A549 (cell line): ENCODE measurements around the gene GABBR1. TPM values are rescaled to one million over a fixed set of nuclear protein-coding genes. Genes with fewer than 3 reads are reported as not detected.

ENCODE experiments used
- ATAC-seq, 2 experiments: fragments of 200-7000 bp in 1 of 2; fragments of >200 bp in 1 of 2; cut with Nextera tagmentation in 1 of 2; cut with Tn5 transposase in 1 of 2; 3 replicates each; pipeline versions ENCODE4 v1.8.0 to v1.9.1; 2018 to 2020; ENCODE audit warnings: mild to moderate bottlenecking in 1 of 2, moderate library complexity in 1 of 2
- CTCF ChIA-PET: fragments of 300-600 bp; sonication (Branson Sonifier 250); formaldehyde crosslinking; extraction: SDS; loops from one replicate; lab custom pipeline; 2021; ENCODE audit warnings: antibody characterized with exemption, inconsistent platforms; lab: Yijun Ruan, JAX
- POLR2A ChIA-PET: fragments of 350-600 bp; formaldehyde crosslinking; extraction: SDS; loops from one replicate; lab custom pipeline; 2021; ENCODE audit warnings: antibody characterized with exemption, inconsistent platforms; lab: Yijun Ruan, JAX
- DNase-seq, 2 experiments: peaks; one replicate each; pipeline versions ENCODE4 v3.0.0 to v3.0.0-alpha.2; 2011 to 2016; ENCODE audit warnings: low read depth in 1 of 2, low spot score in 1 of 2
- FAIRE-seq: peaks from 2 replicates; lab custom pipeline; 2011; peaks lifted over from hg19 to GRCh38; lab: Jason Lieb, UNC
- H3K27ac ChIP-seq, 2 experiments: fragments of >200 bp; sonication (Bioruptor Twin); formaldehyde crosslinking; 3 replicates each; pipeline ENCODE4 v1.5.1; 2016 to 2017
- H3K4me1 ChIP-seq: fragments of >200 bp; sonication (Bioruptor Twin); formaldehyde crosslinking; 3 replicates; pipeline ENCODE4 v1.6.1; 2016
- H3K4me2 ChIP-seq: fragments of >200 bp; sonication (Bioruptor Twin); formaldehyde crosslinking; 3 replicates; pipeline ENCODE4 v1.6.1; 2016
- H3K4me3 ChIP-seq: fragments of >200 bp; sonication (Bioruptor Twin); formaldehyde crosslinking; 3 replicates; pipeline ENCODE4 v1.5.1; 2016
- H3K9me3 ChIP-seq: fragments of >200 bp; sonication (Bioruptor Twin); formaldehyde crosslinking; 3 replicates; pipeline ENCODE4 v1.6.1; 2016
- CBX2 ChIP-seq: fragments of 200-600 bp; sonication (generic); IDR thresholded peaks from 2 replicates; pipeline ENCODE4 v1.6.1; 2016; ENCODE audit warnings: low read depth, mild to moderate bottlenecking, borderline replicate concordance
- CBX8 ChIP-seq: fragments of 200-600 bp; sonication (generic); IDR thresholded peaks from 2 replicates; pipeline ENCODE4 v1.6.1; 2016
- CEBPB ChIP-seq, 2 experiments: fragments of >200 bp in 1 of 2; sonication (Bioruptor Twin) in 1 of 2; formaldehyde crosslinking in 1 of 2; IDR thresholded peaks; 2 replicates each; pipeline ENCODE4 v1.6.1; 2012 to 2016
- CHD2 ChIP-seq: fragments of 150-350 bp; IDR thresholded peaks from 2 replicates; pipeline ENCODE4 v1.6.1; 2014; ENCODE audit warnings: low read length; ENCODE audit not compliant: partially characterized antibody
- CHD4 ChIP-seq: fragments of 200-600 bp; sonication (generic); IDR thresholded peaks from 2 replicates; pipeline ENCODE4 v1.6.1; 2016; ENCODE audit warnings: antibody characterized with exemption, mild to moderate bottlenecking, borderline replicate concordance
- FOSL2 ChIP-seq, 2 experiments: fragments of 450-650 bp in 1 of 2; fragments of >200 bp in 1 of 2; sonication (Bioruptor Twin) in 1 of 2; formaldehyde crosslinking; IDR thresholded peaks; 2 replicates each; pipeline versions ENCODE4 v1.5.0 to v1.6.1; 2016 to 2020; ENCODE audit warnings: mild to moderate bottlenecking in 1 of 2, moderate library complexity in 1 of 2
- FOXS1 ChIP-seq: fragments of 250-450 bp; sonication (Bioruptor Pico); IDR thresholded peaks from 2 replicates; pipeline ENCODE4 v1.5.0; 2020; ENCODE audit warnings: mild to moderate bottlenecking, moderate library complexity
- HOXA7 ChIP-seq: fragments of 250-450 bp; sonication (Bioruptor Pico); IDR thresholded peaks from 2 replicates; pipeline ENCODE4 v1.5.0; 2020; ENCODE audit warnings: mild to moderate bottlenecking, moderate library complexity
- HOXB13 ChIP-seq: fragments of 250-450 bp; sonication (Bioruptor Pico); IDR thresholded peaks from 2 replicates; pipeline ENCODE4 v1.5.0; 2020; ENCODE audit warnings: low read depth, mild to moderate bottlenecking, moderate library complexity
- KDM1A ChIP-seq: fragments of 200-600 bp; sonication (generic); IDR thresholded peaks from 2 replicates; pipeline ENCODE4 v1.6.1; 2016; ENCODE audit warnings: low read depth, mild to moderate bottlenecking
- MAFK ChIP-seq: fragments of 450-650 bp; IDR thresholded peaks from 2 replicates; pipeline ENCODE4 v1.6.1; 2014; ENCODE audit not compliant: partially characterized antibody
- MYC ChIP-seq: IDR thresholded peaks from 2 replicates; pipeline ENCODE4 v1.6.1; 2012; ENCODE audit warnings: mild to moderate bottlenecking, inconsistent platforms, low read length, improper control_type of control experiment, borderline replicate concordance
- RARB ChIP-seq: fragments of 250-450 bp; sonication (Bioruptor Pico); IDR thresholded peaks from 2 replicates; pipeline ENCODE4 v1.8.0; 2021; ENCODE audit warnings: mild to moderate bottlenecking, moderate library complexity
- RFX5 ChIP-seq: fragments of 450-650 bp; IDR thresholded peaks from 2 replicates; pipeline ENCODE4 v1.7.1; 2014; ENCODE audit warnings: antibody characterized with exemption, mild to moderate bottlenecking, moderate library complexity
- SREBF2 ChIP-seq: fragments of 450-650 bp; IDR thresholded peaks from 2 replicates; pipeline ENCODE4 v1.6.1; 2014; ENCODE audit warnings: mild to moderate bottlenecking, moderate library complexity
- TFCP2L1 ChIP-seq: fragments of 250-450 bp; sonication (Bioruptor Pico); IDR thresholded peaks from 2 replicates; pipeline ENCODE4 v1.5.0; 2021; ENCODE audit warnings: mild to moderate bottlenecking
- ZC3H11A ChIP-seq: fragments of 450-650 bp; IDR thresholded peaks from 2 replicates; pipeline ENCODE4 v1.6.1; 2014; ENCODE audit warnings: antibody characterized with exemption, mild to moderate bottlenecking
- ZFP36 ChIP-seq: fragments of 450-650 bp; IDR thresholded peaks from 2 replicates; pipeline ENCODE4 v1.6.1; 2014; ENCODE audit warnings: borderline replicate concordance; ENCODE audit not compliant: partially characterized antibody
- ZNF302 ChIP-seq: fragments of 250-450 bp; sonication (Bioruptor Pico); IDR thresholded peaks from 2 replicates; pipeline ENCODE4 v1.9.0; 2021; ENCODE audit warnings: inconsistent platforms, mild to moderate bottlenecking, moderate library complexity
- ZSCAN20 ChIP-seq: fragments of 250-450 bp; sonication (Bioruptor Pico); IDR thresholded peaks from 2 replicates; pipeline ENCODE4 v1.8.0; 2022; ENCODE audit warnings: mild to moderate bottlenecking, moderate library complexity
- WGBS: methylation state at CpG from one replicate; pipeline ENCODE4 v1.1.6; 2017; ENCODE audit errors: missing lambda C conversion rate; 5-methylcytosine and 5-hydroxymethylcytosine counted together
- polyA plus RNA-seq, 4 experiments: library from polyadenylated mRNA; depleted of rRNA in 3 of 4; stranded (reverse); fragments of >200 nt; fragmentation: RNase III in 1 of 4; extraction: RNeasy Plus Mini Kit Qiagen cat#74134 plus additional on column Dnase treatment in 1 of 4; gene quantifications; 2 replicates in 3 of 4; 3 replicates in 1 of 4; pipeline ENCODE4 v1.2.3, GENCODE V29; 2011 to 2017
- TF ChIP-seq, protein P1 (sequence below): fragments of >200 bp; sonication (Bioruptor Twin); formaldehyde crosslinking; IDR thresholded peaks from 2 replicates; pipeline ENCODE4 v1.6.1; 2016
- TF ChIP-seq, protein P2 (sequence below): fragments of >200 bp; sonication (Bioruptor Twin); formaldehyde crosslinking; IDR thresholded peaks from 3 replicates; pipeline ENCODE4 v1.5.1; 2016
- TF ChIP-seq, protein P3 (sequence below): IDR thresholded peaks from 2 replicates; pipeline ENCODE4 v1.6.1; 2012; ENCODE audit warnings: low read depth, borderline replicate concordance
- TF ChIP-seq, protein P4 (sequence below): IDR thresholded peaks from 2 replicates; pipeline ENCODE4 v1.6.1; 2012

Gene GABBR1
- polyA plus RNA-seq, 2 of the 4 experiments (the other 2 are of a cell fraction) = 6.8 to 9.0 TPM

DNA sequence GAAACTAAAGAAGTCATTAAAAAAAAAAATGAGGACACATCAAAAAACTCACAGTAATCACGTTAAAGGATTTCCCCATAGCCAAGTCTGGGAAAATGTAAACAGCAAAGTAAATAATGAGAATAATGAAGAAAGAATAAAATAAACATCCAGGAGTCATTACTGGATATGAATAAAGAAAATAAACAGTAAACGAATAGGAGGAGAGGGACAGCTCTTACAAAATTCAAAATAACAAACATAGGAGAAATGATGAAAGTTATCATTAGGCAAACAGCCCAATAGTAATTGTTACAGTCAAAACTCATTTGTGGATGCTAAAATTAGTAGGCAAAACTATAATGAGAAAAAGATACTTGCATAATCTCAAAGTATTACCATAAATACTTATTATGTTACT is 65.4 kb downstream of the GABBR1 start:
- ChIA-PET CTCF (no interaction called here), POLR2A (no interaction called here)
- DNase-seq (no peak), ATAC-seq (no peak), FAIRE-seq (no peak)
- H3K9me3 ChIP-seq = no peaks in the 10 kb centered on the region
- H3K4me3 ChIP-seq = no peak overlapping the region
- no peak overlapping the region for H3K27ac ChIP-seq
- TF ChIP-seq, protein P1, sequence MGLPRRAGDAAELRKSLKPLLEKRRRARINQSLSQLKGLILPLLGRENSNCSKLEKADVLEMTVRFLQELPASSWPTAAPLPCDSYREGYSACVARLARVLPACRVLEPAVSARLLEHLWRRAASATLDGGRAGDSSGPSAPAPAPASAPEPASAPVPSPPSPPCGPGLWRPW = no peak
- no peak for TF ChIP-seq ZSCAN20 (CRISPR knock-in tag)
- TF ChIP-seq FOSL2 (IDR thresholded peaks at IDR 0.05) = no peak
- TF ChIP-seq FOSL2 (CRISPR knock-in tag; IDR thresholded peaks at IDR 0.05) = no peak
- TF ChIP-seq RARB (CRISPR knock-in tag) = no peak
- no peak for TF ChIP-seq ZFP36
- no peak for TF ChIP-seq TFCP2L1 (CRISPR knock-in tag)
- TF ChIP-seq CHD2 = no peak
- TF ChIP-seq KDM1A = no peak
- no peak for TF ChIP-seq ZC3H11A
- TF ChIP-seq, protein P2, sequence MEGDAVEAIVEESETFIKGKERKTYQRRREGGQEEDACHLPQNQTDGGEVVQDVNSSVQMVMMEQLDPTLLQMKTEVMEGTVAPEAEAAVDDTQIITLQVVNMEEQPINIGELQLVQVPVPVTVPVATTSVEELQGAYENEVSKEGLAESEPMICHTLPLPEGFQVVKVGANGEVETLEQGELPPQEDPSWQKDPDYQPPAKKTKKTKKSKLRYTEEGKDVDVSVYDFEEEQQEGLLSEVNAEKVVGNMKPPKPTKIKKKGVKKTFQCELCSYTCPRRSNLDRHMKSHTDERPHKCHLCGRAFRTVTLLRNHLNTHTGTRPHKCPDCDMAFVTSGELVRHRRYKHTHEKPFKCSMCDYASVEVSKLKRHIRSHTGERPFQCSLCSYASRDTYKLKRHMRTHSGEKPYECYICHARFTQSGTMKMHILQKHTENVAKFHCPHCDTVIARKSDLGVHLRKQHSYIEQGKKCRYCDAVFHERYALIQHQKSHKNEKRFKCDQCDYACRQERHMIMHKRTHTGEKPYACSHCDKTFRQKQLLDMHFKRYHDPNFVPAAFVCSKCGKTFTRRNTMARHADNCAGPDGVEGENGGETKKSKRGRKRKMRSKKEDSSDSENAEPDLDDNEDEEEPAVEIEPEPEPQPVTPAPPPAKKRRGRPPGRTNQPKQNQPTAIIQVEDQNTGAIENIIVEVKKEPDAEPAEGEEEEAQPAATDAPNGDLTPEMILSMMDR = no peak
- TF ChIP-seq CBX2 = no peak
- TF ChIP-seq MAFK = no peak
- no peak for TF ChIP-seq HOXB13 (CRISPR knock-in tag)
- no peak for TF ChIP-seq HOXA7 (CRISPR knock-in tag)
- TF ChIP-seq FOXS1 (CRISPR knock-in tag) = no peak
- no peak for TF ChIP-seq SREBF2
- H3K4me2 ChIP-seq = no peak overlapping the region
- no peaks in the 10 kb centered on the region for H3K4me1 ChIP-seq
- WGBS = 0% methylated on average over 2 of the region's 2 CpGs

DNA sequence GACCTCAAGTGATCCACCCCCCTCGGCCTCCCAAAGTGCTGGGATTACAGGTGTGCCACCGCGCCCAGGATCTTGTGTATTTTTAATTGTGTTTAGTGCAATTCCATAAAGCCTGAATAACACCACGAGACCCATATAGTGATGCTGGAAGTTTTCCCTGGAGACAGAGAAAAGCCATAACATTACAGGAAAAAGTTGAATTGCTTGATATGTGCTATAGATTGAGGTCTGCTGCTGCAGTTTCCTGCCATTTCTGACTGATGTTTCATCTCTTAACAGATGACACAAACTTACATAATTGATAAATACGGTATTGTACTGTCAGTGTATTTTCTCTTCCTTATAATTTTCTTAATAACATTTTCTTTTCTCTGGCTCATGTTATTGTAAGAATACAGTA is 66.1 kb downstream of the GABBR1 start:
- CTCF ChIA-PET = no interaction called here
- POLR2A ChIA-PET = no interaction called here
- no peak overlapping the region for H3K4me3 ChIP-seq
- no peaks in the 10 kb centered on the region for H3K9me3 ChIP-seq
- no peak for FAIRE-seq
- H3K4me2 ChIP-seq = no peak overlapping the region
- no peak overlapping the region for H3K27ac ChIP-seq
- H3K4me1 ChIP-seq = no peaks in the 10 kb centered on the region
- ATAC-seq = no peak
- TF ChIP-seq CEBPB (IDR thresholded peaks at IDR 0.05) (no peak), MYC (no peak)
- WGBS = 37% methylated on average over 5 of the region's 5 CpGs
- no peak for DNase-seq

DNA sequence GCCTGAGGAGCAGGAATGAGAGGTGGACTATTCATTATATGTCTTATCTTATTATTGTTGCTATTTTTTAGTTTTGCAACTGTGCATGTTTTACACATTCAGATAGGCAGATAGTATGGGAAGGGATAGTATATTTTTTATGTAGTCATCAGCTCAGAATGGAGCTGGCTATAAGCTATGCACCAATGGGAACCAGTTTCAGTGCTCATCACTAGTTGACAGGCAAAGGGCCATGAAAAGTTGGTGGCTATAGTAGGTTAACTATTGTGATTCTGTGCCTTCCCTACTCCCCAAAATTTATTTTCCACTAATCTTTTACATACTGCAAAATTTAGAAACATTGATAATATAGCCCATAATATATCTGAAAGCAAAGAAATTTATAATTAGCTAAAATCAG is 68.1 kb downstream of the GABBR1 start:
- Histone ChIP-seq H3K4me2 (no peak overlapping the region), H3K9me3 (no peaks in the 10 kb centered on the region), H3K27ac (no peak overlapping the region), H3K4me3 (no peak overlapping the region), H3K4me1 (no peaks in the 10 kb centered on the region)
- ChIA-PET CTCF (no interaction called here), POLR2A (interaction anchor here (0.7 kb wide), 1 partner anchor 66 kb away, joined by 3 read pairs; no protein-coding TSS in a partner anchor)
- DNase-seq (no peak), FAIRE-seq (no peak), ATAC-seq (no peak)
- TF ChIP-seq ZNF302 (CRISPR knock-in tag) (no peak), CHD4 (no peak), CBX8 (no peak), CEBPB (IDR thresholded peaks at IDR 0.05) (no peak), RFX5 (peak; percentile 87)
- TF ChIP-seq, protein P3, sequence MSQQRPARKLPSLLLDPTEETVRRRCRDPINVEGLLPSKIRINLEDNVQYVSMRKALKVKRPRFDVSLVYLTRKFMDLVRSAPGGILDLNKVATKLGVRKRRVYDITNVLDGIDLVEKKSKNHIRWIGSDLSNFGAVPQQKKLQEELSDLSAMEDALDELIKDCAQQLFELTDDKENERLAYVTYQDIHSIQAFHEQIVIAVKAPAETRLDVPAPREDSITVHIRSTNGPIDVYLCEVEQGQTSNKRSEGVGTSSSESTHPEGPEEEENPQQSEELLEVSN = no peak
- TF ChIP-seq, protein P4, sequence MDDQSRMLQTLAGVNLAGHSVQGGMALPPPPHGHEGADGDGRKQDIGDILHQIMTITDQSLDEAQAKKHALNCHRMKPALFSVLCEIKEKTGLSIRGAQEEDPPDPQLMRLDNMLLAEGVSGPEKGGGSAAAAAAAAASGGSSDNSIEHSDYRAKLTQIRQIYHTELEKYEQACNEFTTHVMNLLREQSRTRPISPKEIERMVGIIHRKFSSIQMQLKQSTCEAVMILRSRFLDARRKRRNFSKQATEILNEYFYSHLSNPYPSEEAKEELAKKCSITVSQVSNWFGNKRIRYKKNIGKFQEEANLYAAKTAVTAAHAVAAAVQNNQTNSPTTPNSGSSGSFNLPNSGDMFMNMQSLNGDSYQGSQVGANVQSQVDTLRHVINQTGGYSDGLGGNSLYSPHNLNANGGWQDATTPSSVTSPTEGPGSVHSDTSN = no peak
